GM18498 (cell line): ENCODE data around the gene IL1RAPL2.

ENCODE experiments used
- ATAC-seq: cut with Tn5 transposase; IDR thresholded peaks from one replicate; pipeline ENCODE4 v1.9.1; 2021; ENCODE audit warnings: mild to moderate bottlenecking, moderate library complexity; ENCODE audit not compliant: unreplicated experiment

The IL1RAPL2 gene

DNA sequence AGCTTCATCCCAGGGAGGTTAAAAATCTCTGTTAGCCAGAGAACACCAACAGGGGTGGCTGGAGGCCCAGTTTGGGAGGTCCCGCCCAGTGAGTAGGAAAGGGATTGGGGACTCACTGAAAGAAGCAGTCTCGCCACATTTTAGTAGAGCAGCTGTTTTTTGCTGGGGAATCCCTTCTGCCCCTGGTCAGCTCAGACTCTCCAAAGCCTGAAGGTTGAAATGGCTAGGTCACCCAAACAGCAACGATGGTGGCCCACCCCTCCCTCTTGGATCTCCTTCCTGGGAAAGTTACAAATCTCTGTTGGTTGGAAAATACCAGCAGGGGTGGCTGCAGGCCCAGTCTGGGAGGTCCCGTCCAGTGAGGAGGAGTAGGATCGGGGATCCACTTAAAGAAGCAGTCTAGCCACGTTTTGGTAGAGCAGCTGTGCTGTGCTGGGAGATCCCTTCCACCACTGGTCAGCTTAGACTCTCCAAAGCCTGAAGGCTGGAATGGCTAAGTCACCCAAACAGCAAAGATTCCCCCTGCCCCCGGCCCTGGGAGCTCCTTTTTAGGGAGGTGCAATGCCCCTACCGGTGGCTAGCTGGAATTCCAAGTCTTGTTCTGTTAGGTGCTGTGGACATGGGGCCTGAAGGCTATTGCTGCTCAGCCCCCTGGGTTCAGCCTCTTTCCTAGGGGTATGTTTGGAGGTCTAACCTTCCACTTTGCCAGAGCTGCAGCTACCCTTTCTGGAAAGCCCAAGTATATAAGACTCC lies 694.5 kb downstream of the IL1RAPL2 start:
- no peak for ATAC-seq

DNA sequence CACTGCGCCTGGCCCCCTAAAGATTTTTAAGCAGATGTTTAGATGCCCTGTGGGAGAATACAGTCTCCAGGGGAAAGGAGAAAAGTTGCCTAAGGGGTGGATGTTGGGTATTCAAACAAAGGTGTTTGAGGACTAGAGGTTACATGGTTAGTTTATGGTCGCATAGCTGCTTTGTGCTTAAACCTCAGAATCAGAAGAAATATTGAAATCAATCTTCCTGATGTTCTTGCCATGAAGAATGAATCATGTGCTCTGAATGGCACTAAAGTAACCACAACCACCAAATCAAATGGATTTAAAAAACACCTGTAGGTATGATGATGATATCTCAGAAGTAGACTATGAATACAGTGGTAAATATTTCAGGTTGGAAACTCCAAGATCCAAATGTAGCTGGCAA lies 697.2 kb downstream of the IL1RAPL2 start:
- ATAC-seq = no peak

DNA sequence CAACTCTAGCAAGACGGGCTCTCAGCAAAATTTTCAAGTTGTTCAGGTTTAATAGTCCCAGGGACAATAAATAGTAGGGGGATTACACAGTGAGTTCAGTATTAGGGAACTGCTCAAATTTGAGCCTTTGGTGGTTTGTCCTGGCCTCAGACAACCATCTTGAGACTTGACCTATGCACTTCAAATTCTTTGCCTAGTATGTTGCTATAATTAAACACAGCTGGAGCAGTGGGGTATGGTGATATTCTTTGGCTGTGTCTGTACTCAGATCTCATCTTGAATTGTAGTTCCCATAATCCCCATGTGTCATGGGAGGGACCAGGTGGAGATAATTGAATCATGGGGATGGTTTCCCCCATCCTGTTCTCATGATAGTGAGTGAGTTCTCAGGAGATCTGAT lies 697.8 kb downstream of the IL1RAPL2 start:
- ATAC-seq = no peak

DNA sequence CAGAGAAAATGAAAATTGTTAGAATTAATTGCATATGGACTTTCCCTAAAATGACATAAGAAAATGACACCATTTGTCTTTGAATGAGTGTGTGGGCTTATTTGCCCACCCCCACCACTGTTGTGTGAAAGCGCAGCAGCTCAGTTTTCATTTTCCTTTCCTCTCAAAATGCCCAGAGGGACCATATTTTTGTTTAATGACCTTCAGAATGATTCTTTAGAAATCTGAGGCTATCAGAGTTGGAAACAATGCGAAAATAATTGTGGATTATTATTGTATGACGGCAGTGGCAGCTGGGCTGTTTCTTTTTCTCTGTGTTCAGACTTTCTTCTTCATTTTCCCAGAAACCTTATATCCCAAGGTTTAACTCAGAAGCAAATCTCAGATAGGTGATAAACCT lies 699.1 kb downstream of the IL1RAPL2 start:
- no peak for ATAC-seq

DNA sequence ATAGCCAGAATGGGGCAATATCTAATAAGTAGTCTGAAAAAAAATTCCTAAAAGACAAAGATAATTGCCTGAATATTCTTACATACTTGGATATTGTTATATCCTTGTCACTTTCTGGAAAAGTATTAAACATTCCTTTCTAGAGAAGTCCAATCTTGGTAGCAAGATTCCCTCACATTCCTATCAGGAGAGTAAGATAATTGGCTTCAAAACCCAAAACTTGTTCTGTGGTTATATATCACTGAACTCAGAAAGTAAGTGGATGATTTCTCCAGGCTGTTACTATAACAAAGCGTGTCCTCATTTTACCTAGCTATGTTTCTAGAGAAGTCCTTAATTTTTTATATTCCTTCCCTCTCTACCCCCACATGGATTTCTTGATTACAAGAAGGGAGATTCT lies 700.5 kb downstream of the IL1RAPL2 start:
- no peak for ATAC-seq

DNA sequence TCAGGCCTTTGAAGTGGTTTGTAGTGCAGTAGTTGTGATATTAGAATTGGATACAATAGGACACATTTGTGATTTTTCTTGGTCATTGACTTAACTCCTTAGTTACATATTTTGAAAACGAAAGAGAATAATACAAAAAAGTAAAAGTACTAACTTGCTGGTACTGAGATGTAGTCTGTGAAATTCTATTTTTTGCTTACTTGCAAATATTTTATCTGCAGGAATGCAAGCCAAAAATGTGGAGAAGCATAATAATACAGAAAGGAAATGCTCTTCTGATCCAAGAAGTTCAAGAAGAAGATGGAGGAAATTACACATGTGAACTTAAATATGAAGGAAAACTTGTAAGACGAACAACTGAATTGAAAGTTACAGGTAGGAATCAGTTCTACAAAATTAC lies 701.2 kb downstream of the IL1RAPL2 start:
- ATAC-seq = no peak

DNA sequence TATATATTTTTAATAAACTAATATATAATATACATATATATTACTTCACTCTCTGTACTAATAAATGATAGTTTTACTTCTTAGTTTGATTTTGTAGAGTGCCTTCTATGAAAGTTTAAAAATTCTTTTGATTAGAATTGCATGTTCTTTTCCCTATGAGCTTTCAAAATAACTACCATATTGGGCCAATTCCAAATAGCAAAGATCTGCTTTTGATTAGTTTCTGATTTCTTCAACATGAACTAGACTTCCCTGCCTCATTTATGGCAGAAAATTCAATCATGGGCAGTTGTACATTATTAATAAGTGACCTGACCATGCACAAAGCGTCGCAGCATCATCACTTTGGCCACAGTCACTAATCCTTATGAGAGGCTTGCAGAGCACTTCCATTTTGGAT lies 703.4 kb downstream of the IL1RAPL2 start:
- ATAC-seq = no peak

DNA sequence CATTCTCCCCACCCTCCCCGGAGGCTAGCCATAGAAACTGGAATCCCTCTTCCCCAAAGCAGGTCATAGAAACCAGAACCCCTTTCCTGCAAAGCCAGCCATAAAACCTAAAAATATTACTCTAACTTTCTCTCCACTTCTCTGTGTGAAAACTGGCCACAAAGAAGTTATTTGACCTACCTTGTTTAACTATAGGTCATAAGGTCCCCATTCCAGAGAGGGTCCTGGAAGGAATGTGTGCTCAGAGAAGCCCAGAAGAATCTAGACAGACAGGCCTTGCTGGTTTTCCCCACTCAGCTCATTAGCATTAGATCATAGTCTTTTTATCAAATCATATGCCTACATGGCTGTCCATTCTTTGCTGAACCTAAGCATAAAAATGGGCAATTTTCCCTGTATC lies 707.3 kb downstream of the IL1RAPL2 start:
- ATAC-seq = no peak

DNA sequence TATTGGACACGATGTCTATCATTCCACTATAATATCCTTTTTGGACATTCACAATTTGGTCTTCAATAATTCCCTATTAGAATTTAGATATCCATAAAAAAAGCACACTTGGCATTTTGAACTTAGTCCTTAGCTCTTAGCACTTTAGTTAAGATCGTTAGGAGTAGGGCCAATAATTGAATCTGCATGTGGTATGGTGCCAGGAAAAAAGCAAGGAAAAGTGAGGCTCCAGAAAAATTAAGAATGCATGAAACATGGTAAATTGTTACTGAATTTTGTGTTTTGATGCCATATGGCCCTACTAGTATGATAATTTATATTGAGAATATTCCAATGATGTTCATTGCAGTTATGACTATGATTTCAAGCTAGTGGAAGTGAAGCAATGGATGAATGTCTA lies 708.1 kb downstream of the IL1RAPL2 start:
- ATAC-seq = no peak

DNA sequence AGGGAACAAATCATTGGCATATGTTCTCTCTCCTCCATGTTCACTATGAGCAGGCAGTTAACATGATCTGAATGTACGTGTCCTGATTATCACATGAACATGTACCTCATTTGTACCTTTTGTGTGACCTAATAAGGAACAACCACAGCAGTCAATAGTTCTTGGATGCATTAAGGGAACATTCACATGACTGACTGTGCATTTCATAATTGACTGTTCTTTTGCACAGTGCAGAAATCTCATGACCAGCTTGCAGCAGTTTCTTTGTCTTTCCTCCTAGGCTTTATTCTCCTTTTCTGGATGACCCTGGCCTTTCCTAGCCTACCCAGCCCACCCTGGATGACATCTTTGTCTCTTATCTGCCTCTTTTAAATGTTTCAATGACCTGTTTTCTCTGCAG lies 711.1 kb downstream of the IL1RAPL2 start:
- ATAC-seq = no peak

DNA sequence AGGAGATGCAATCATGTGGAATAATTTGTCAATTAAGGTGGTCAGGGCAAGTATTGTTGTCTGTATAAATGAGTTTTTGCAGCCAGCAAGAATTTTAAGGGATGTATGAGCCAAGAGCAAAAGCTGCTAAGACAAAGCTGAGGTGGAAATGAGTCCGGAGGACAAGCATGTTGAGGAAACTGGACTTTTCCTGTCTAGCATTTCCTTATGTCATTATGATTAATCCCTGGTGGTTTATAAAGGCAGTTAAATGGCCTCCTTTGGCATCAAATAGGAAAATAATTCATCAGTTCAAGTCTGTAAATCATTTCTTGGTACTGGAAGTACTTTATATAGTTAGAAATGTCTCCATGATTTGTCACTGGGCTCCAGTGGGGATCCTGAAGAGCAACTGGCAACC lies 716.1 kb downstream of the IL1RAPL2 start:
- ATAC-seq = no peak

DNA sequence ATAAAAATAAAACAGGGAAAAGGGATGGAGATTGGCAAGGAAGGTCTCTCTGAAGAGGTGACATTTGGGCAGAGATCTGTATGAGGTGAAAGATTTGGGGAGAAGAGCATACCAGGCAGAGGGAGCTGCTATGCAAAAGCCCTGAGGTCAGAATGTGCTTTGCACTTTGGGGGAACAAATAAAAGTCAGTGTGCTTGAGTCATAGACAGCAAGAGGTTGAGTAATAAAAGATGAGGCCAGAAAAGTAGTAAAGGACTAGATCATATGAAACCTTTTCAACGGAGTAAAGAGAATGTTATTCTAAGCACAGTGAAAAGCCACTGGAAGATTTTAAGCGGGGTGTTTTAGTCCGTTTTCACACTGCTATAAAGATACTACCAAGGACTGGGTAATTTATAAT lies 731.0 kb downstream of the IL1RAPL2 start:
- no peak for ATAC-seq

DNA sequence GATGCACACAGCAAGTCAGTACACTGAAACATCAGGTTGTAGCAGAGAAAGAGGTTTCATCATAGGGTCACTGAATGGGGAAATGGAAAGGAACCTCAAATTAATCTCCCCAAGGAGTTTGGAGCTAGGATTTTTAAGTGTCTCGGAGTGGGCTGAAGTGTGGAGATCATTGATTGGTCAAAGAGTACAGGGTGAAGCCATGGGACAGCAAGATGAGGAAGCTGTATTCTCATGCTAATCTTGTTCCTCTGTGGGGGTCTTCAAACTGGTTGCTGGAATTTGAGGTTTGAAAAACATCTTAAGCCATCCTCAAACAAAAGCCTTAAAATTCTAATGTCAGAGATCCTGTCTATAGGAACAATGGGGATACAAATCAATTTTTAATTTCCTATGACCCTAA lies 733.3 kb downstream of the IL1RAPL2 start:
- no peak for ATAC-seq

DNA sequence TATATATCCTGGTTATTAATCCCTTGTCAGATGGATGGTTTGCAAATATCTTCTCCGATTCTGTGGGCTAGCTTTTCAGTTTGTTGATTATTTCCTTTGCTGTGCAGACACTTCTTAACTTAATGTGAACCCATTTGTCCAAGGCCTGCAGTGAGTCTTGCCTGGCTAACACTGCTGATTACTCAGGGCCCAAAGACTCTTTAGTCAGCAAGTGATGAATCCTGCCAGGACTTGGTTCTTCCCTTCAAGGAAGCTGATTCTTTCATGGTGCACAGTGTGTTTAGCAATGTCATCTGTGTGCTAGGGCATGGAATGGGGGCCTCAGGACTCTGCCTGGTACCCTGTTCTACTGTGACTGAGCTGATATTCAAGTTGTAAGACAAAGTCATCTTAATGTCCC lies 736.2 kb downstream of the IL1RAPL2 start:
- ATAC-seq = no peak

DNA sequence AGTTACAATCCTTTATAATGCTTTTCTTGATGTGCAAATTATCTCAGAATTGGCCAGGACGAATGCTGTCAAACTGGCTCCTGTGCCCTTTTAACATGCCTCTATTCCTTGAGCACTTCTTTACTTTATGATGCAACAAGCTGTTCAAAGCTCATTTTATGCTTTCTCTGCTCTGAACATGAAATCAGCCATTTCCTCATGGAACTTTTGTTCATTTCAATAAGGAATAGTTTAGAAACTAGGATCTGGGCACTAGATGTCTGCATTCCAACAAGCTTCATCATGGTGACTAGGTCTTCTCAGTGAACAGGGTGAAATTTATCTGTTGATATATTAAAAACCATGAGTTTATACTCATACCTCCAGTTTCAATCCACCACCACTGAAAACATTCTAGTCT lies 741.8 kb downstream of the IL1RAPL2 start:
- ATAC-seq = no peak

DNA sequence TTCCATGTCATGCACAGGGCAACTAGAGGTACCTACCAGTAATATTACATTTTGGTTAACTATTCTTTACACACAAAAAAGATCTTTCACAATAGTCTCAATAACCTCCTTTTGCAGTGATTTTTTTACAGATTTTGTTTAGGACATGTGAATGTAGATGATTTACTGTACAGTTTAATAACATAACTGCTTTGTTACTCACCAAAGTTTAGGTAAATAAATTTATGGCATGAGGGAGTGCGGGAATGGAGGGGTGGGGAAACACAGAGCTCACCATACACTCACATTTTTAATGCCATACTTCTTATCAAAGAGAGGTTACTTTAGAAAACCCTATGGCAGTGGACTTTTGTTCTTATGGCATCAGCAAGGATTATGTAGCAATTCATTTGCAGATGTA lies 747.6 kb downstream of the IL1RAPL2 start:
- no peak for ATAC-seq

DNA sequence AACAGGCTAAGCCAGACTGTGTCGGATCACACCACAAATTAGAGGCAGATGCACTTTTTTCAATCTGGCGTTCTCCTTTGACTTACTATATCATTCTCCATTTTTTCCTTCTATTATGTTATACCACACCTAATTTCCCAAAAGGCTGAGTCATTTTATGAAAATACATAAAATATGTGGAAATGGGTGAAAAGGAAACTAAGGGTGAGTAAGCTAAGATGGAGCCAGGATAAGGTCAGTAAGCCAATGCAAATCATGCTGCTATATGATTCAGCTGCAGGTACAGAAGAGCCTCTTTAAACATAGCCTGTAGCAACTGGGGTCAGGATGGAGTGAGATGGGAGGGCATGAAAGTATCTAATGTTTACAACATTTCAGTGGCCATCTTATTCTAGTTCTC lies 748.5 kb downstream of the IL1RAPL2 start:
- ATAC-seq = no peak

DNA sequence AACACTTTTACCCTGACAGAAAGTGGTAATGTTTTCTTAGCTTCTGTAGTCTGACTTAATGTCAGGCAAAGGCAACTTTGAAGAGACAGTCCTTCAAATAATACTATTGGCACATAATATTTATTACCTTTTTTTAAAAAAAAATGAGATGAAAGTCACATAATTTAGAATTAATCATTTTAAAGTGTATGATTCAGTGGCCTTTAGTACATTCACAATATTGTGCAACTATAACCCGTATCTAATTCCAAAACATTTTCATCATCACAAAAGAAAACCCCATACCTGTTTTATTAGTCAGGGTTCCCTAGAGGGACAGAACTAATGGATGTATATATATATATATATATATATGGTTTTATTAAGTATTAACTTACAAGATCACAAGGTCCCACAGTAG lies 749.2 kb downstream of the IL1RAPL2 start:
- ATAC-seq = no peak

DNA sequence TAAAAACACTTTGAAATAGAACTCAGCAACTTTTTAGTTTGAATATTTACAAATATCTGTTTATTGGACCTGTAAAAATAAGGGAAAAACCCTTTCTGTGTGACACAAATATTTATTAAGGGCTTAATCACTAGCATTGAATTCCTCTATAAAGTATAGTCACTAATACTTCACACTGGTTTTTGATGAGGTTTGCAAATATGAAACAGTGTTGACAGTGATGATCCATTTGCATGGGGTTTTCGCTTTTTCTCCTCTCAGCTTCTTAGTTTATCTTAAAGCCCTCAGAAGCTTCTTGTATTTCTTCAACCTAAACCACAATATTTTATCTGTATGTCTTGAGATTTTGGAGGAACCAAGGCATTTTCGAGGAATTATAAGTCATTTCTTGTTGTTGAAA lies 751.1 kb downstream of the IL1RAPL2 start:
- no peak for ATAC-seq

DNA sequence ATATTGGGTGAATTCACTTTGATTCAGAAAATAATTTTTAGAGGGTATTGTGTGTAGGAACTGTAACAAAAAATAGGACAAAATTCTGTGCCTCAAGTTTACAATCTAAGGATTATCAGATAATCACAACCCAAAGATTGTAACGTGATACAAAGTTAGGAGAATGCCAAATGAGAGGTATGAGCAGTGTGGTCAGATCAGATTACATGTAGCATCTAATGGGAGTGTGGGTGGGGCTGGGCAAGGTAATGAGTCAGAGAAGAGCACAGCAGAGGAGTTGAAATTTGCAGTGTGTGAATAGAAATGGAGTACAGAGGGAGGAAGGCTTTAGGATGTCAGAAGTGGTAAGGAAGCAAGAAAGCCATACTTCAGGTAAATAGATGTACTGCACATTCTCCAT lies 757.9 kb downstream of the IL1RAPL2 start:
- no peak for ATAC-seq

DNA sequence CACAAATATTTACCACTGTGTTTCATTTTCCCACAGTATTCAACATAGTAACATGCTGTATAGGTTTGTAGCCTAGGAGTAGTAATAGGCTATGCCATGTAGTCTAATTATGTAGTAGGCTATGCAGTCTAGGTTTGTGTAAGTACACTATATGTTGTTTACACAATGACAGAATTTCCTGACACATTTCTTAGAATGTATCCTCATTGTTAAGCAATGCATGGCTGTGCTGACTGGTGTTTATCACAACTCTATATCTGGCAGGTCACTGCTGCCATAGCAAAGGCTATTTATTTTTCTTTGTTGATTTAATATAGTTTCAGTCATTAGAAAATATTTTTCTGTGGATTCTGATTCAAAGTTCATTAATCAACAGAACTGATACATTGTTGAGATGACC lies 762.8 kb downstream of the IL1RAPL2 start:
- ATAC-seq = no peak

DNA sequence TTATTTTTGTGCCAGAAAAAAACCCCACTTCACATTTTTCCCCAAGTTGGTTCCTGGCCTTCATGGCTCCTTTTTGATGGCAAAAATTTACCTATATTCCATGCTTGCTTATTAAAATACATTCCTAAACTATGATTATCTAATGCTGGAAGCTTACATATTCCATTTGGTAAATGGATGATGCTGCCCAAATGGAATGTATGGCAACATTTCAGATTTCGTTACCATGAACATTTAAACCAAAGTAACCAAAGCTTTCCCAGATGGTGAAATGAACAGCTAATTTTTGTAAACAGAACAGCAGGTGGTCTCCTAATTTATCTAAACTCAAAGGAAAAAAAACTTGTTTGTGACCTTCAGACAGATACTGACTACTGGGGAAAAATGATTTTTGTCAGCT lies 765.2 kb downstream of the IL1RAPL2 start:
- ATAC-seq = no peak

DNA sequence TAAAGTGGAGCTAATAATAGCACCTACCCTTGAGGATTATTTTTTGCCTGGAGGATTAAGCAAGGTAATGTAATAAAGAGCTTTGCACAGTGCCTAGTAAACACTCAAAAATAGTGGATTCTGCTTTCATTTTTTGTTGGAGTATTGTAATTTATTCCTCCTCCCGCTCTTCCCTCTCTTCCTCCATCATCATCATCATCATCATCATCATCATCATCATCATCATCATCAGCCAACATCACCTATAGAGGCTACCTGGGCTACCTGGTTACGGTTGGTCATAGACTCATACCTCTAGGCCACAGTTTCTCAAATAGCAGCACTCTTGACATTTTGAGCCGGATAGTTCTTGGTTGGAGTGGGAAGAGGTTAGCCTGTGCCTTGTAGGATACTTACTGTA lies 781.4 kb downstream of the IL1RAPL2 start:
- no peak for ATAC-seq
